DND-41 (cell line): Measurements from ENCODE around the gene DDX18.

Source experiments
- CTCF ChIP-seq: IDR thresholded peaks from 2 replicates; pipeline ENCODE4 v1.5.1; 2012; ENCODE audit warnings: borderline replicate concordance, low read length, moderate library complexity, mild to moderate bottlenecking; ENCODE audit not compliant: poor library complexity, severe bottlenecking; ENCODE audit errors: extremely low read depth
- EZH2 ChIP-seq: IDR thresholded peaks from 3 replicates; pipeline ENCODE4 v1.6.1; 2012; ENCODE audit warnings: borderline replicate concordance, low read depth, mild to moderate bottlenecking, moderate library complexity, low read length, inconsistent platforms; ENCODE audit not compliant: severe bottlenecking

GRCh38 chr2:117859532-117859911 lies 45.0 kb downstream of the DDX18 start:
- TF ChIP-seq CTCF: no peak
- TF ChIP-seq EZH2: no peak
